Epithelial cell of proximal tubule (primary cell): ENCODE measurements around the gene ACAA1. TPM values are rescaled to one million over a fixed set of nuclear protein-coding genes. Genes with fewer than 3 reads are reported as not detected.

Experiments used
- DNase-seq: peaks from one replicate; pipeline ENCODE4 v3.0.0-alpha.2; 2011; ENCODE audit warnings: low read depth
- H3K4me3 ChIP-seq: 2 replicates; pipeline ENCODE4 v1.5.1; 2011; ENCODE audit warnings: low read depth, mild to moderate bottlenecking, low read length
- CTCF ChIP-seq: conservative IDR thresholded peaks from 2 replicates; pipeline ENCODE4 v1.5.1; 2012; ENCODE audit warnings: low read depth, mild to moderate bottlenecking, low read length
- total RNA-seq: library from RNA; depleted of rRNA; stranded (reverse); fragments of >200 nt; gene quantifications from 2 replicates; pipeline ENCODE4 v1.2.3, GENCODE V29; 2015

The ACAA1 gene
- total RNA-seq, 1 donor from 2014 or later, result 37.8 TPM

DNA sequence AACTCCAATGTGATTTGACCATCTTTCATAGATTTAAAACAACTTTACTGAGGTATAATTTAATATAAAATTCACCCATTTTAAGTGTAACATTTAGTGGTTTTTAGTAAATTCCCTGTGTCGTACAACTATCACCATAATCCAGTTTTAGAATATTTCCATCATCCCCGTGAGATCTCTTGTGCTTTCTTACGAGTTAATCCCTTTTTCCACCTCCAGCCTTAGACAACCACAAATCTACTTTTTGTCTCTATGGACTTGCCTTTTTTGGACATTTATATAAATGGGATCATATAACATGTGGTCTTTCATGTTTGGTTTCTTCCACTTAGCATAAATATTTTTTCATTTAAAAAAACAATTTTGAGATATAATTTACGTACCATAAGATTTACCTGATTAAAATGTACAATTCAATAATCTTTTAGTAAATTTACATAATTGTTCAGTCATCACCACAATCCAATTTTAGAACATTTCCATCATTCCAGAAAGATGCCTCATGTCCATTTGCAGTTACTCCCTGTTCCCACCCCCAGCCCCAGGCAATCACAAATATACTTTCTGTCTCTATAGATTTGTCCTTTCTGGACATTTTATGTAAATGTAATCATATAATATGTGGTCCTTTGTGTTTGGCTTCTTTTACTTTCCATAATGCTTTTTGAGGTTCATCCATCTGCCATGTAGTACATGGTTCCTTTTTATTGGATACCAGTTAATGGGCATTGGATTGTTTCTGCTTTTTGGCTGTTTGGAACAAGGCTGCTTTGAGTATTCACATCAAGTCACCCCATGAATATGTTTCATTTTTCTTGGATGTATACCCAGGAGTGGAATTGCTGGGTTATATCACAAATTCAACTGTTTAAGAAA is 31.5 kb upstream of the ACAA1 start:
- no peak for DNase-seq
- H3K4me3 ChIP-seq, result no peak overlapping the region
- no peak for TF ChIP-seq CTCF

- DNase-seq, result no peak
- no peak for TF ChIP-seq CTCF
- no peak overlapping the region for H3K4me3 ChIP-seq
Measured at GRCh38 chr3:38167591-38167990, 30.7 kb upstream of the ACAA1 start.

DNA sequence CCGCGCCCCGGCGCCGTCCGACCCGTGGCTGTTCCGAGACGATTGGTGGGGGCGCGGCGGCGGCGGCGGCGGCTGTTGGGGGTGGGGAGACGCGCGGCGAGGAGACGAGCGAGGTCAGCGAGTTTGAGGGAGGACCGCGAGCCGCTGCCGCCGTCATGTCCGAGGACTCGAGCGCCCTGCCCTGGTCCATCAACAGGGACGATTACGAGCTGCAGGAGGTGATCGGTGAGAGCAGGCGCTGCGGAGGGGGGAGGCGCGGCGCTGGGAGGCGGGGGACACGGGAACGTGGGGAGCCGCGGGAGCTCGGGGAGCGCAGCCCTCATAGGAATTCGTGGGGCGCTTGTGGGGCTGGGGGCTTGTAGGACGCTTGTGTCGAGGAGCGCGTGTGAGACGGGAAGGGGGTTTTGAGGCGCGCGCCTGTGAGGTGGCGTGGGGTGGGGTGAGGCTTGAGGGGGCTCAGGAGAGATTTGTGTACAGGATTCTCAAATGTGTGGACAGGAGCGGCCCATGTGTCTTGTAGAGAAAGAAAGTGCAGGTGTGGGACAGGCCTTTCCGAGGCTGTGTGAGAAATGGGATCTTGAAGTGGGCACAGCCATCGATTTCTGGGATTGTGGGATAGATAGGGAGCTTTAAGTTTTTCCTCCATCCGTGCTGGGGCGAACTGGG is 28.9 kb upstream of the ACAA1 start:
- TF ChIP-seq CTCF, result no peak
- DNase-seq, result no peak
- H3K4me3 ChIP-seq, result peak overlapping the region; percentile 90

GRCh38 chr3:38164952-38165721 is 28.2 kb upstream of the ACAA1 start, which contains the start of gene OXSR1:
OXSR1 (plus strand) TSS chr3:38165537; CDS start chr3:38165877, 340 bp downstream.
- peak; percentile 98 for DNase-seq
- no peak for TF ChIP-seq CTCF

GRCh38 chr3:38164643-38164951 is 27.7 kb upstream of the ACAA1 start:
- peak overlapping the region; percentile 90 for H3K4me3 ChIP-seq
- no peak for DNase-seq
- TF ChIP-seq CTCF, result no peak

More at GRCh38 chr3:38164952-38165721, 28.2 kb upstream of the ACAA1 start, which contains the start of gene OXSR1:
- H3K4me3 ChIP-seq, result peak within 1 kb of the TSS; percentile 90

GRCh38 chr3:38163841-38164642 is 27.1 kb upstream of the ACAA1 start:
- no peak for TF ChIP-seq CTCF
- no peak for DNase-seq
- H3K4me3 ChIP-seq, result peak overlapping the region; percentile 90
